Endometrial microvascular endothelial cells (primary cell): Measurements from ENCODE around the gene NINJ2. TPM values are rescaled to one million over a fixed set of nuclear protein-coding genes. Genes with fewer than 3 reads are reported as not detected.

Source experiments
- in situ Hi-C: cut with HindIII; loops from 2 replicates; pipeline ENCODE4 v1.10.0; 2017; ENCODE audit warnings: low sequenced_read_pairs, low pct_unique_long_range_greater_than_20kb; ENCODE audit errors: inconsistent ontology term
- total RNA-seq: library from RNA; depleted of rRNA; stranded (reverse); fragments of >200 nt; gene quantifications from one replicate; pipeline ENCODE4 v1.2.3, GENCODE V29; 2015; ENCODE audit errors: inconsistent ontology term

NINJ2 gene
- total RNA-seq, 1 donor from 2014 or later, result 0.37 TPM

- in situ Hi-C loops, result no loop called here
Observed at GRCh38 chr12:593396-594270, 69.6 kb downstream of the NINJ2 start.

- in situ Hi-C loops, result no loop called here
Observed at GRCh38 chr12:592024-592505, 71.2 kb downstream of the NINJ2 start.

- in situ Hi-C loops, result no loop called here
Observed at GRCh38 chr12:591167-592023, 71.8 kb downstream of the NINJ2 start.

GRCh38 chr12:590206-590750 is 73.0 kb downstream of the NINJ2 start:
- in situ Hi-C loops, result no loop called here

GRCh38 chr12:588646-589045 is 74.6 kb downstream of the NINJ2 start:
- in situ Hi-C loops, result no loop called here

GRCh38 chr12:588024-588322 is 75.3 kb downstream of the NINJ2 start:
- in situ Hi-C loops, result no loop called here

- in situ Hi-C loops, result no loop called here
Observed at GRCh38 chr12:587132-588023, 75.9 kb downstream of the NINJ2 start.

GRCh38 chr12:586318-587071 is 76.8 kb downstream of the NINJ2 start:
- in situ Hi-C loops, result no loop called here

- in situ Hi-C loops, result no loop called here
Observed at GRCh38 chr12:585062-586061, 77.9 kb downstream of the NINJ2 start.

- in situ Hi-C loops, result no loop called here
Observed at GRCh38 chr12:583251-583869, 79.9 kb downstream of the NINJ2 start.

GRCh38 chr12:581746-582145 is 81.5 kb downstream of the NINJ2 start:
- in situ Hi-C loops, result no loop called here

- in situ Hi-C loops, result no loop called here
Observed at GRCh38 chr12:581321-581720, 81.9 kb downstream of the NINJ2 start.

- in situ Hi-C loops, result no loop called here
Observed at GRCh38 chr12:580813-581212, 82.4 kb downstream of the NINJ2 start.

GRCh38 chr12:579420-580110 is 83.7 kb downstream of the NINJ2 start:
- in situ Hi-C loops, result no loop called here

GRCh38 chr12:578748-579419 is 84.4 kb downstream of the NINJ2 start:
- in situ Hi-C loops, result no loop called here
